ENCODE results near the gene CYYR1.
A peak's percentile ranks its signal among the peaks of the same experiment; 100 is the strongest.

The CYYR1 gene

DNA sequence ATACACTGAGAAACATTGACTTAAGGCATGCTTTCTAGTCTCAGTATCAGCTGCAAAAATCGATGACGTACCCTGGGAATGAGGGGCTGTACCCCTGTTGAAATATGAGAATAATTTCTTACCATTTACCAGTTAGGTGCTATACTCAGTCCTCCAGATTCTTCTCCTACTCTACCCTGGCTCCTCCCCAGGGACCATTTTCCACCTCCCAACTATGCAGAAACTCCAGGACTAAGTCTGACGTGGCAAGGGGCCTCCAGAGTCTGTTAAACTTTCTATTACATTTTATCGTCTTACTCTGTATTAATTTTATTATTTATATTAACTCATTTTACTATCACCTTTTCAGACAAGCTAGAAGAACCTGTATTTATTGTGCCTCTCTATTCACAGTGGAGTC is 124.3 kb downstream of the CYYR1 start:
- no peak for DNase-seq (ENCODE audit: extremely low read depth, low read depth)
- no peak overlapping the region for H3K4me3 ChIP-seq (replicated peaks; ENCODE audit: low read depth, low read length)
- TF ChIP-seq, protein P1, sequence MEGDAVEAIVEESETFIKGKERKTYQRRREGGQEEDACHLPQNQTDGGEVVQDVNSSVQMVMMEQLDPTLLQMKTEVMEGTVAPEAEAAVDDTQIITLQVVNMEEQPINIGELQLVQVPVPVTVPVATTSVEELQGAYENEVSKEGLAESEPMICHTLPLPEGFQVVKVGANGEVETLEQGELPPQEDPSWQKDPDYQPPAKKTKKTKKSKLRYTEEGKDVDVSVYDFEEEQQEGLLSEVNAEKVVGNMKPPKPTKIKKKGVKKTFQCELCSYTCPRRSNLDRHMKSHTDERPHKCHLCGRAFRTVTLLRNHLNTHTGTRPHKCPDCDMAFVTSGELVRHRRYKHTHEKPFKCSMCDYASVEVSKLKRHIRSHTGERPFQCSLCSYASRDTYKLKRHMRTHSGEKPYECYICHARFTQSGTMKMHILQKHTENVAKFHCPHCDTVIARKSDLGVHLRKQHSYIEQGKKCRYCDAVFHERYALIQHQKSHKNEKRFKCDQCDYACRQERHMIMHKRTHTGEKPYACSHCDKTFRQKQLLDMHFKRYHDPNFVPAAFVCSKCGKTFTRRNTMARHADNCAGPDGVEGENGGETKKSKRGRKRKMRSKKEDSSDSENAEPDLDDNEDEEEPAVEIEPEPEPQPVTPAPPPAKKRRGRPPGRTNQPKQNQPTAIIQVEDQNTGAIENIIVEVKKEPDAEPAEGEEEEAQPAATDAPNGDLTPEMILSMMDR (IDR thresholded peaks at IDR 0.05; ENCODE audit: low read depth, low read length, missing control alignments): no peak

DNA sequence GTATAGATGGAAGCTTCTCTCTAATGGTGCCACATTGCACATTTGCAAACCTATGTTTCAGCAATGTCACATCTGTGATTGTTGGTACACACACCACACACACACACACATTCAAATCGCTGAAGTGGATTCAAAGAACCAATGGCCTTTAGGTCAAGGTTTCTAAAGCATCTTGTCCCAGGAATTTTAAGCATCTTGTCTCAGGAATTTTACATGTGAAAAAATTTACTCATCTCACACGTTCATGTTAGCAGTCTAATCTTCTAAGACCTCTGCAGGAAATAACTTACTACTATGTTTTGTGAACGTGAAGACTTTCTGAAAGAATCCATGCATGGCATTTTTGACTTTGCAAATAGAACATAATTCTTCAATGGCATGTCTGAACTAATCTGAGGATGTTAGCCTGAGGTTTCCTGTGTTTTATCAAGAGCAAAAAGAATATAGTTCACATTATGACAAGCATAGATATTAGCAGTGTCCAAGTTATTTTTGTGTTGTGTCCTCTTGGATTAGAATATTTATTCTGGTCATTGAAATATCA is 125.1 kb downstream of the CYYR1 start:
- no peak for DNase-seq (ENCODE audit: extremely low read depth, low read depth)
- TF ChIP-seq, protein P1 (IDR thresholded peaks at IDR 0.05; ENCODE audit: low read depth, low read length, missing control alignments): no peak
- no peak overlapping the region for H3K4me3 ChIP-seq (replicated peaks; ENCODE audit: low read depth, low read length)

GRCh38 chr21:26445440-26445839 is 127.6 kb downstream of the CYYR1 start:
- no peak overlapping the region for H3K4me3 ChIP-seq (replicated peaks; ENCODE audit: low read depth, low read length)
- DNase-seq (ENCODE audit: extremely low read depth, low read depth): no peak
- TF ChIP-seq, protein P1 (IDR thresholded peaks at IDR 0.05; ENCODE audit: low read depth, low read length, missing control alignments): no peak

DNA sequence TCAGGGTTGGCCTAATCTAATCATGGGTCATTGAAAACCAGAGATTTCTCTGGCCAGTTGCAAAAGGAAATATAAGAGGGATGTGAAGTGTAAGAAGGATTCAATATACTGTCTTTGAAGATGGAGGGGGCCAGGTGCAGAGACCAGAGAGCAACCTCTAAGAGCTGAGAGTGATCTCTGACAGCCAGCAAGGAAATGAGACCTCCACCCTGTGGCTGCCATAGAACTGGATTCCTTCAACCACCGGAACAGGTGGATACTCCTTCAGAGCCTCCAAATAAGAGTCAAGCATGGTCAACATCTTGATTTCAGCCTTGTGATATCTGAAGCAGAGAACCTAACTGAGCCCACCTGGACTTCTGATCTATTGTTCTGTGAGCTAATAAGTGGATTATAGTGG is 128.4 kb downstream of the CYYR1 start:
- no peak overlapping the region for H3K4me3 ChIP-seq (replicated peaks; ENCODE audit: low read depth, low read length)
- TF ChIP-seq, protein P1 (IDR thresholded peaks at IDR 0.05; ENCODE audit: low read depth, low read length, missing control alignments): no peak
- no peak for DNase-seq (ENCODE audit: extremely low read depth, low read depth)

DNA sequence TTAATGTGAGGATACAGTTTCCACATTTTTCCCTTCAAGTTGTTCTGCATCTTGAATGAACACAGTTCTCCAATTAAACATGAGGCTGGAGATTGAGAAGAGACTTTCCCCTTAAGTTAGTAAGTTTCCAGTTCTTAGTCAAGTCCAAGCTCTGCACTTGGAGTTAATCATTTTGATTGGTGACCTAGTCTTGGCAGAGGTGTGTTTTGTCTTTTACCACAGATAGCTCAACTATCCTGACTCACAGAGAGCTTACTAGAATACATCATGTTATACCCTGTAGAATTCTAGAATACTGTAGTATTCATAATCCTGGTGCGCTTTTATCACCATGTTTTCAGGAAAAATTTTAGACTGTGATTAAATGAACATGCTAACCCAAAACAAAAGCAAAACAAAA is 129.2 kb downstream of the CYYR1 start:
- no peak for DNase-seq (ENCODE audit: extremely low read depth, low read depth)
- no peak overlapping the region for H3K4me3 ChIP-seq (replicated peaks; ENCODE audit: low read depth, low read length)

DNA sequence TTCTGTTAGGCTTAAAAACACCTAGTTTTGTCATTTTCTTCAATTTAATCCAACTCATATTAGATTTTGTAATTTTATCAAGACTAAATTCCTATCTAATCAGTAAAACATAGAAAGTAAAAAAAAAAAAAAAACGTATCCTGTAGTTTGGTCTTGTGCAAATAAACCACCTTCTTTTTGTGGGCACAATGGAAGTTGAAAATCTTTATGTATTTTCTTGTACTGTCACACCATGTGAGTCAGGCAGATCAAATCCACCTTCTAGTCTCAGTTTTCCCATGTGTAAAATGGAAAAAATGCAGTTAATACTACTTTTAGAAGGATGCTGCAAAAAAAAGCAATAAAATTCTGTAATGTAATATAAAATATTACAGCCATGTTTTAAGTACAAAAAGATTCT is 129.8 kb downstream of the CYYR1 start:
- TF ChIP-seq, protein P1 (IDR thresholded peaks at IDR 0.05; ENCODE audit: low read depth, low read length, missing control alignments): no peak

More for the DNA sequence above, 129.2 kb downstream of the CYYR1 start:
- TF ChIP-seq, protein P1 (IDR thresholded peaks at IDR 0.05; ENCODE audit: low read depth, low read length, missing control alignments): no peak

GRCh38 chr21:26441149-26441548 is 131.9 kb downstream of the CYYR1 start:
- no peak overlapping the region for H3K4me3 ChIP-seq (replicated peaks; ENCODE audit: low read depth, low read length)
- TF ChIP-seq, protein P1 (IDR thresholded peaks at IDR 0.05; ENCODE audit: low read depth, low read length, missing control alignments): no peak
- DNase-seq (ENCODE audit: extremely low read depth, low read depth): peak; percentile 16

More for the DNA sequence above, 129.8 kb downstream of the CYYR1 start:
- no peak for DNase-seq (ENCODE audit: extremely low read depth, low read depth)
- H3K4me3 ChIP-seq (replicated peaks; ENCODE audit: low read depth, low read length): no peak overlapping the region
